Measurements from ENCODE around the gene RPN2.
A peak's percentile ranks its signal among the peaks of the same experiment; 100 is the strongest.

Gene RPN2

DNA sequence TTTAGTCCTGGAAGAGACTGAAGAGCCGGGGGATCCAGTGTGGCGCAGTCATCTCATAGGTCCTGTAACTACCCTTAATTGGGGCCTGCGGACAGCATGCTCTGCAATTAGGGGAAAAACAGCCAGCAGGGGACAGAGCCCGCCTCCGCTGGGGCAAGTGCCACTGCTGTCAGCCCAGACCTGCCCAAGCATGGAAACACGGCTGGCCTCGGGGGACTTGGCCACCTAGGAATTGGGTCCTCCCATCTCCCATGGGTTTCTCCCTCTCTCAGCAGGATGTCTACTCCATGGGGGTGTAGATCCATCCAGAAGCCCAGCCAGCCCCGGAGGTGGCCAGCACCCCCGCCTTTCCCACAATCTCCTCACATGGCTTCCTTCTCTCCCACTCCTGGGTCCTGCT, 78.9 kb downstream of the RPN2 start:
- no peak overlapping the region for H3K4me3 ChIP-seq (ENCODE audit: low read depth, low read length)
- DNase-seq (ENCODE audit: low read depth) = no peak

DNA sequence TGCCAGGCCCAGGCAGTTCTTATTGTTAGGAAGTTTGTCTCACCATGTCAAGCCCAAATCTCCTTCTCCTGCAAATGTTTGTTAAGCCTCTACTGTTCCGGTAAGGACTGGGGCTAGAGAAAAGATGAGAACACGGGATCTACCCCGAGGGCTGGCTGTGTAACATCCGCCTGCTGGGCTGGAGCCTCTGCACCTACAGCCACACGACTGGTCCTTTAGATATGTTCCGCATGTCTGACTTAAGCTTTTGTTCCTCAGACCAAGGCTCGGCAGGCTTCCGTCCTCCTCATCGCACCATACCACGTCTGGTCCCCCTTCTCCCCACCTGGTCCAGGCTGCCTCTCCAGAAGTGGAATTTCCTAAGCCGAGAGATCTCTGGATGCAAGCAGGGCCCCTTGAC, 79.9 kb downstream of the RPN2 start:
- no peak for DNase-seq (ENCODE audit: low read depth)
- H3K4me3 ChIP-seq (ENCODE audit: low read depth, low read length) = no peak overlapping the region

- DNase-seq (ENCODE audit: low read depth) = no peak
Measured at GRCh38 chr20:37259865-37260264, 80.7 kb downstream of the RPN2 start.

GRCh38 chr20:37260923-37261322, 81.8 kb downstream of the RPN2 start:
- no peak for DNase-seq (ENCODE audit: low read depth)
- H3K4me3 ChIP-seq (ENCODE audit: low read depth, low read length) = no peak overlapping the region

More at GRCh38 chr20:37259865-37260264, 80.7 kb downstream of the RPN2 start:
- H3K4me3 ChIP-seq (ENCODE audit: low read depth, low read length) = no peak overlapping the region

- H3K4me3 ChIP-seq (ENCODE audit: low read depth, low read length) = no peak within 1 kb of the TSS
Measured at GRCh38 chr20:37261714-37262113, 82.6 kb downstream of the RPN2 start, which contains the start of gene GHRH. GHRH (minus strand) TSS chr20:37261814; CDS start chr20:37256889, 4,925 bp downstream.

DNA sequence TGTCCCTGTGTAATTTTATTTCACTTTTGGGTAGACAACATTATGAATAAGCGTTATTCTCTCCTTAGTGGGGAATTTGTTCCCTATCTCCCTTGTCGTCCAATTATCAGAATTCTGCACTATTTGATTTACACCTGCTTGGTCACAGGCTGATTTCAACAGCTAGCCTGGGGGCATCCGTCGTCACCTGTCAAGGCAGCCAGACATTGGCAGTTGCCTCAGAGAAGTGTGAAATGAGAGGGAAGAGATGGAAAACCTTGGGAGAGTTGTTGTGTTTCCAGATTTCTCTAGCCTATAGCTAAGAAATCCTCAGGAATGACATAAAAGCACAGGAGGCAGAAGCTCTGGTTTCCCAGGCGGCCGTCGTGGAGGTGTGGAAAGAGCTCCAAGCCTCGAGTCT, 83.4 kb downstream of the RPN2 start:
- no peak overlapping the region for H3K4me3 ChIP-seq (ENCODE audit: low read depth, low read length)
- DNase-seq (ENCODE audit: low read depth) = no peak

More at GRCh38 chr20:37261714-37262113, 82.6 kb downstream of the RPN2 start, which contains the start of gene GHRH:
- no peak for DNase-seq (ENCODE audit: low read depth)

DNA sequence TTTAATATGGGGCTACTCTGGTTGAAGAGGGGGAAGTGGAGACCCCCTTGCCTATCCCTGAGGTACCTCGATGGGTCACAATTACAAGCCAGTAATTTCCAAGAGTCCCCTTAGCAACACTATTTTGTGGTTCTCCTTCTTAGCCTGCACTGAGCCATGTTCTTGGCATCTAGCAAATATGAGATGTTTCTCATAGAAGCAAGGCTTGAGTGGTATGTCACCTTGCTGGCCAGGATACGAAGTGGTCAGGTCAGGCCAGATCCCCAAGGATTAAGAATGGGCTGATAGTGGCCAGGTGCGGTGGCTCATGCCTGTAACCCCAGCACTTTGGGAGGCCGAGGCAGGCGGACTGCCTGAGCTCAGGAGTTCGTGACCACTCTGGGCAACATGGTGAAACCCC, 84.6 kb downstream of the RPN2 start:
- no peak for DNase-seq (ENCODE audit: low read depth)
- no peak overlapping the region for H3K4me3 ChIP-seq (ENCODE audit: low read depth, low read length)

DNA sequence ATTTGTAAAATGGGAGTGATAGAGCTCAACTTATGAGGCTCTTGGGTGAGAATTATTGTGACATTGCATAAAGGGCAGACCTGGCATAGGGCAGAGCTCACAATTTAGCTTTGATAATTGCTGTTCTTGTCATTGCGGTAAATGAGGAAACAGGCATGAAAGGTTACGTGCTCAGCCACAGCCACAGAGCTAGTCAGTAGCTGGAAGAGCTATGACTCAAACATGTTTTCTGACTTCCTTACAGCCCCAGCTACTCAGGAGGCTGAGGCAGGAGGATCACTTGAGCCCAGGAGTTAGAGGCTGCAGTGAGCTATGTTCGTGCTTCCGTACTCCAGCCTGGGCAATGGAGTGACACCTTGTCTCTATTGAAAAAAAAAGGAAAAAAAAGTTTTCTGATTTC, 86.0 kb downstream of the RPN2 start:
- H3K4me3 ChIP-seq (ENCODE audit: low read depth, low read length) = no peak overlapping the region
- no peak for DNase-seq (ENCODE audit: low read depth)

GRCh38 chr20:37266940-37267666, 88.0 kb downstream of the RPN2 start:
- no peak for DNase-seq (ENCODE audit: low read depth)
- H3K4me3 ChIP-seq (ENCODE audit: low read depth, low read length) = no peak overlapping the region

- H3K4me3 ChIP-seq (ENCODE audit: low read depth, low read length) = no peak overlapping the region
- DNase-seq (ENCODE audit: low read depth) = no peak
Measured at GRCh38 chr20:37267667-37268313, 88.7 kb downstream of the RPN2 start.

GRCh38 chr20:37270576-37271420, 91.7 kb downstream of the RPN2 start:
- no peak overlapping the region for H3K4me3 ChIP-seq (ENCODE audit: low read depth, low read length)
- peak; percentile 56 for DNase-seq (ENCODE audit: low read depth)

GRCh38 chr20:37271421-37271768, 92.3 kb downstream of the RPN2 start:
- no peak overlapping the region for H3K4me3 ChIP-seq (ENCODE audit: low read depth, low read length)
- DNase-seq (ENCODE audit: low read depth) = no peak

DNA sequence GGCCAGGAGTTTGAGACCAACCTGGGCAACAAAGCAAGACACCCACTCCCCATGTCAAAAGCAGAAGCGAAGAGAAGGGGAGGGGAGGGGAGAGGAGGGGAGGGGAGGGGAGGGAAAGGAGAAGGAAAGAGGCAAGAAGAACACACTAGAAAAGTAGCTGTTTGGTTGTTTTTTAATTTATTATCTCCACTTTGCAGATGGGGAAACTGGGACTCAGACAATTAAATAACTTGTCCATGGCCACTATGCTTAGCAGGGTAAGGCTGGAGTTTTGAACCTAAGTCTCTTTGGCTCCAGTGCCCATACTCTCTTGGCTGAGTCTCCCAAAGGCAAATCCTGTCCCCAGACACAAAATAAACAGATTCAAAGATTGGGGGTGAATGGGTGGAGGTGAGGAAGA, 94.9 kb downstream of the RPN2 start:
- H3K4me3 ChIP-seq (ENCODE audit: low read depth, low read length) = no peak overlapping the region
- no peak for DNase-seq (ENCODE audit: low read depth)

DNA sequence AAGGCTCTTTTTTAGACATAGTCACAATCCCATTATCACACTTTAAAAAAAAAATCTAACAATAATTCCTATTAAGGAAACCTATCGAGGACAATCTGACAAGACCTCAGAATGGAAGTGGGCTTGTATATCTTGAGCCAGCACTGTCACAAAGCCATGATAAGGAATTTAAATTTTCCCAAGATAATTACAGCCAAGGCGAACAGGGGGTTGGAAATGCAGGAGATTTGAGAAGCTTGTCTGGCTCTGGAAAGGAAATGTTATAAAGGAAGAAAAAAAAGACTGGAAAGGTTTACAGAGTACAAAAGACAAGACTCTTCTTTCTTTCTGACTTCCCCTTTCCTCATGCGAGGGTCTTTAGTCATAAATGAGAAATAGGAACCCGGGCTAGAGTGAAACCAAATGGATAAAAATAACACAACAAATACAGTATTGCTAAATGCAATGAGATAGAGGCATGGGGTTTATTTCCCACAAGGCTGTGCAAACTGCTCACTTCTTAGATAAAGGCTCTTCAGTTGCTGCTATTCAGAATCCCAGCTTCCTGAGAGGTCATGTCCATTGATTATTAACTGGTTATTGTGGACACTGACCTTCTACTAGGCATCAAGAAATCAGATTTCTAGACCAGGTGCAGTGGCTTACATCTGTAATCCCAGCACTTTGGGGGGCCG, 95.9 kb downstream of the RPN2 start:
- no peak overlapping the region for H3K4me3 ChIP-seq (ENCODE audit: low read depth, low read length)
- no peak for DNase-seq (ENCODE audit: low read depth)

DNA sequence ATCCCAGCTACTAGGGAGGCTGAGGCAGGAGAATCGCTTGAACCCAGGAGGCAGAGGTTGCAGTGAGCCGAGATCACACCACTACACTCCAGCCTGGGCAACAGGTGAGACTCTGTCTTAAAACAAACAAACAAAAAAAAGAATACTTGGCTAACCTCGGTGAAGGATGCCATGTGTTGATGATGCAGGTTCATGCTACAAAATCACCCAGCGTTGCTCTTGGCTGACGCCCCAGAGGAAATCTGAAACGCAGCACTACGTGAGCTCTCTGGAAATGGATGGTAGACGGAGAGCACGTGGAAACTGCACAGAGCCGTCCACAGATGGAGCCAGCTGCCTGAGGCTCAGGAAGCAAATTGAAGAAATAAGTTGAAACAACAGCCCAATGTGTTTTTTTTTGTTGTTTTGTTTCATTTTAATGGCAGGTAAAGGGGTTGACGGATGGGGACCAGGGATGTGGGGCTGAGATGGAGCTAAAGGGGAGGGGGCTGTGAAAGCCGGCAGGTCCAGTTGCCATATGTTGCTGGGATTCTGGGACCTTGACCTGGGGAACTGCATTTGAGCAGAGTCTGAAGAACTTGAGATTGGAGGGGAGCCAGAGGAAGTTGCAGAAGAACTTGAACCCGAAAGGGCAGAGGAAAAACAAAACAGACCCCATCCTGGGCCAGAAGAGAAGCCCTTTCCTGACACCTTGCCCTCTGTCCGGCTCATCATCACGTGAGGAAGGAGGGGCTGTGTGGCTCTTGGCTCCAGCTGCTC, 97.5 kb downstream of the RPN2 start:
- H3K4me3 ChIP-seq (ENCODE audit: low read depth, low read length) = no peak overlapping the region
- peak; percentile 66 for DNase-seq (ENCODE audit: low read depth)

DNA sequence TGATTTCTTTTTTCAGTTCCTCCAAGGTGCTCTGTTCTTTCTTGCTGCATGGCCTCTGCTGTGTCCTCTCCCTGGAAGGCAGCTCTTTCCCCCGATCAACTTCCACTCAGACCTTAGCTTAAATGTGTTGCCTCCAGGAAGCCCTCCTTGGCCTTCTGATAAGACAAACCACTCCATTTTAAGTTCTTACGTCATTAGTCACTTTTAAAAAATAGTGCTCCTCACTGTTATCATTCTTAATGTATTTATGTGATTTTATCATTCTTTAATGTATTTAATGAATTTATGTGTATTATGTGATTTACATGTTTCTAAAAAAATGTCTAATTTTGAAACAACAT, 98.1 kb downstream of the RPN2 start:
- H3K4me3 ChIP-seq (ENCODE audit: low read depth, low read length) = no peak overlapping the region
- DNase-seq (ENCODE audit: low read depth) = no peak

DNA sequence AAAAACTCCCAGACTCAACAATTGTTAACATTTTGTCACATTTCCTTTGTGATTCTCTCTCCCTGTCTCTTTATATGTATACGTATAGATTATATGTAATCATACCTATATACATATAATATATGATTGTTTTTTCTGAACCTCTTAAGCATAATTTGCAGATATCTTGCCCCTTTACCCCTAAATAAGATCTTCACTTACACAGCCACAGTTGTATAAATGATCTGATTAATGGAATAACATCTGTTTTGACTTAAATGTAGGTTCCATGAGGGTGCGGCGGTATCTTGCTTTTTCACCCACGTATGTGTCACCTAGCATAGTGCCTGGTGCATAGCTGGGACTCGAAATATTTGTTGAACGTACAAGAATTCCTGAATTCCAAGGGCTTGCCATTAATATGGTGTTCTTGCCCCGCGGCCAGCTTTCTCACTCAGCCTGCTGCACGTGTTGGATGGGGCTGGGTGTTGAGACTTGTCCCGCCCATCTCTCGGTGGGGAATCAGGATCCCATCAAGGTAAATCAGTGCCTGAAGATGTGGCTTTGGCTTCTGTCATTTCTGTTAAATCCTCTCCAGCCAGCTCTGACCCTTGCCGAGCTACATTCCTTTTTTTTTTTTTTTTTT, 99.9 kb downstream of the RPN2 start:
- no peak for DNase-seq (ENCODE audit: low read depth)
- no peak overlapping the region for H3K4me3 ChIP-seq (ENCODE audit: low read depth, low read length)

DNA sequence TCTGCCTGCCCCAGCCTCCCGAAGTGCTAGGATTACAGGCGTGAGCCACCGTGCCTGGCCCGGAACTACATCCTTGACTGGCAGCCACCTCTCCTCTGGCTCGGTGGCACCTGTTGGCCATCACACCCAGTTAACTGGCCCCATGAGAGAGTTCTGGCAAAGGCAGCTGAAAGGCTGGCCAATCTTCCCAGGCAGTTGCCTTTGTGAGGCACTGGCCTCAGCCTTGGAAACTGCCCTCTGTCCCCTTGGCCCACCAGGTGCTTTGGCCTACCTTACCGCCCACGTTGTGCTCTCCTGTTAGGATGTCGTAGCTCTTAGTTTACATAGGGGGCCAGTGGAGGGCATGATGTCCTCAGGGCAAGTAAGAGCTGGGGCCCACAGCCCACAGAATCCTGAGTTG, 100.7 kb downstream of the RPN2 start:
- no peak overlapping the region for H3K4me3 ChIP-seq (ENCODE audit: low read depth, low read length)
- DNase-seq (ENCODE audit: low read depth) = no peak

GRCh38 chr20:37280403-37280802, 101.3 kb downstream of the RPN2 start:
- no peak for DNase-seq (ENCODE audit: low read depth)
- H3K4me3 ChIP-seq (ENCODE audit: low read depth, low read length) = no peak overlapping the region
